Ovary (tissue), 3 donors: ENCODE data around the gene LRRTM4.

Source experiments
- POLR2A ChIP-seq: fragments of 450-650 bp; IDR thresholded peaks from one replicate; pipeline ENCODE4 v1.6.1; 2017; ENCODE audit warnings: antibody characterized with exemption, mild to moderate bottlenecking, moderate library complexity
- TF ChIP-seq, protein P1 (sequence below), 3 donors: fragments of 450-650 bp in 2 of 3; fragments of 200-600 bp in 1 of 3; IDR thresholded peaks; one replicate each; pipeline versions ENCODE4 v1.5.1 to v1.8.0; 2016 to 2022; ENCODE audit warnings: antibody characterized with exemption in 3 of 3, mild to moderate bottlenecking in 1 of 3
- donor health status: DM: no; HTN: no; CAD: no.

DNA sequence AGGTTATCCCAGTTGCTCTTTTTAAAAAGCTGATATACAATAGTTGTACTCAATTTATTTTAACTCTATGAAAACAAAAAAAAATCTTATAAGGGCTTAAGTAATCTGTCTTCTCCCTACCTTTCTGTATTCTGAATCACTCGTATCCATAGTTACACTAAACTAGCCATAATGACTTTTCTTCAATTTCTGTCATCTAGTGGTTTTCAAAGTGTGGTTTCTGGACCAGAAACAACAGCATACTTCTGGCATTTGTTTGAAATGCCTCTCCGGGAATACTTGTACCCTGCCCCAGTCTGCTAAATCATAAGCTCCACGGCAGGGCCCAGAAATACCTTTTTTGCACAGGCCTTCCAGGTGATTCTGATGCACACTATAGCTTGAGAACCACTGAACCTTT lies 253.6 kb downstream of the LRRTM4 start:
- TF ChIP-seq, protein P1, sequence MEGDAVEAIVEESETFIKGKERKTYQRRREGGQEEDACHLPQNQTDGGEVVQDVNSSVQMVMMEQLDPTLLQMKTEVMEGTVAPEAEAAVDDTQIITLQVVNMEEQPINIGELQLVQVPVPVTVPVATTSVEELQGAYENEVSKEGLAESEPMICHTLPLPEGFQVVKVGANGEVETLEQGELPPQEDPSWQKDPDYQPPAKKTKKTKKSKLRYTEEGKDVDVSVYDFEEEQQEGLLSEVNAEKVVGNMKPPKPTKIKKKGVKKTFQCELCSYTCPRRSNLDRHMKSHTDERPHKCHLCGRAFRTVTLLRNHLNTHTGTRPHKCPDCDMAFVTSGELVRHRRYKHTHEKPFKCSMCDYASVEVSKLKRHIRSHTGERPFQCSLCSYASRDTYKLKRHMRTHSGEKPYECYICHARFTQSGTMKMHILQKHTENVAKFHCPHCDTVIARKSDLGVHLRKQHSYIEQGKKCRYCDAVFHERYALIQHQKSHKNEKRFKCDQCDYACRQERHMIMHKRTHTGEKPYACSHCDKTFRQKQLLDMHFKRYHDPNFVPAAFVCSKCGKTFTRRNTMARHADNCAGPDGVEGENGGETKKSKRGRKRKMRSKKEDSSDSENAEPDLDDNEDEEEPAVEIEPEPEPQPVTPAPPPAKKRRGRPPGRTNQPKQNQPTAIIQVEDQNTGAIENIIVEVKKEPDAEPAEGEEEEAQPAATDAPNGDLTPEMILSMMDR (IDR thresholded peaks at IDR 0.05), result no peak
- TF ChIP-seq POLR2A, result no peak
